Measurements from ENCODE around the gene PROP1. TPM values are rescaled to one million over a fixed set of nuclear protein-coding genes. Genes with fewer than 3 reads are reported as not detected.
"Not testable (repeated sequence)": the region's sequence is repeated elsewhere in the genome, so short reads cannot be mapped to it uniquely, and the experiment has no call there.

PROP1 gene
- total RNA-seq, 1 experiment from 2014 or later = not detected

DNA sequence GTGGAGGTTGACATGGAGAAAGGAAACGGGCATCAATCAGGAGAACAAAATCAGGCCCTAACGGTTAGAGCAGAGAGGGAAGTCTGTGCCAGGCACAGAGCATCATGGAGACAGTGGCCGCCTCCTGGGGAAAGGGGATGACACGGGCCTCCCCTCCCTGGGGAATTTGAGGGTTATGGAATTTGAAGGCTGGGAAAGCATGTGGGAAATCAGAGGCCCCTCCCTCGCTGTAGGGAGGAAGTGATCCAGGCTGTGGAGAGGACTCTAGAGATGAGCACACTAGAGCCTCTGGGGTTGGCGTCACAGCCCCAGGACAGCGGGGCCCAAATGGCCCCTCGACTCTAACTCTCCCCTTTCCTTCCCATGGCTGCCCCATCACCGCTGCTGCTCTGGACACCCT lies 36.7 kb downstream of the PROP1 start:
- CTCF ChIA-PET = no interaction called here
- intact Hi-C loops (cut with micrococcal nuclease; ENCODE audit: unreplicated experiment) = no loop called here
- Mint-ChIP-seq H3K27ac (ENCODE audit: unreplicated experiment) (no peak overlapping the region), H3K36me3 (ENCODE audit: insufficient read depth, unreplicated experiment) (no peaks in the 10 kb centered on the region), H3K4me3 (ENCODE audit: low read depth, unreplicated experiment) (no peak overlapping the region), H3K9me3 (ENCODE audit: low read depth, unreplicated experiment) (peaks cover 12% of the 10 kb centered on the region), H3K4me1 (ENCODE audit: low read depth, unreplicated experiment) (no peaks in the 10 kb centered on the region), H3K27me3 (ENCODE audit: unreplicated experiment) (no peaks in the 10 kb centered on the region)
- DNase-seq = no peak
- TF ChIP-seq, protein P1, sequence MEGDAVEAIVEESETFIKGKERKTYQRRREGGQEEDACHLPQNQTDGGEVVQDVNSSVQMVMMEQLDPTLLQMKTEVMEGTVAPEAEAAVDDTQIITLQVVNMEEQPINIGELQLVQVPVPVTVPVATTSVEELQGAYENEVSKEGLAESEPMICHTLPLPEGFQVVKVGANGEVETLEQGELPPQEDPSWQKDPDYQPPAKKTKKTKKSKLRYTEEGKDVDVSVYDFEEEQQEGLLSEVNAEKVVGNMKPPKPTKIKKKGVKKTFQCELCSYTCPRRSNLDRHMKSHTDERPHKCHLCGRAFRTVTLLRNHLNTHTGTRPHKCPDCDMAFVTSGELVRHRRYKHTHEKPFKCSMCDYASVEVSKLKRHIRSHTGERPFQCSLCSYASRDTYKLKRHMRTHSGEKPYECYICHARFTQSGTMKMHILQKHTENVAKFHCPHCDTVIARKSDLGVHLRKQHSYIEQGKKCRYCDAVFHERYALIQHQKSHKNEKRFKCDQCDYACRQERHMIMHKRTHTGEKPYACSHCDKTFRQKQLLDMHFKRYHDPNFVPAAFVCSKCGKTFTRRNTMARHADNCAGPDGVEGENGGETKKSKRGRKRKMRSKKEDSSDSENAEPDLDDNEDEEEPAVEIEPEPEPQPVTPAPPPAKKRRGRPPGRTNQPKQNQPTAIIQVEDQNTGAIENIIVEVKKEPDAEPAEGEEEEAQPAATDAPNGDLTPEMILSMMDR (IDR thresholded peaks at IDR 0.05; ENCODE audit: unreplicated experiment) = no peak
- no TSS peak for BruUV-seq (replicated peaks)

DNA sequence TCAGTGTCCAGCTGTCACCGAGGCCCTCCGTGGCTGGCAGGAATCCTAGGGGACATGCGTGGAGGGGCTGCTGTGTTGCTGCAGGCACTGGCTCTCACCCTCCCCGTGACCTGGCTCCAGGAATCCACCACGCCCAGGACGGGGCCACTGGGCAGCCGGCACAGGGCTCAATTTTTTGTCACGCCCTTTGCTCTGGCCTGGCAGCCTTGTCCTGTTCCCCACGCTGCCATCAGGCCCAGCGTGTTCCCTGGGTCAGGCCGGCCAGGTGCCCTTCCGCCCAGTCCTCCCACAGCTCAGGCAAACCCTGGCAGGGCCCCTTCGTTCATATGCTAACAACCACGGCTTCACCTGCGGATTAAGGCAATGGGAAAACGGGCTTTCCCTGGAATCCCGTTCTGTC lies 37.3 kb downstream of the PROP1 start:
- H3K4me3 Mint-ChIP-seq (ENCODE audit: low read depth, unreplicated experiment) = no peak overlapping the region
- BruUV-seq (replicated peaks) = no TSS peak
- intact Hi-C loops (cut with micrococcal nuclease; ENCODE audit: unreplicated experiment) = no loop called here

DNA sequence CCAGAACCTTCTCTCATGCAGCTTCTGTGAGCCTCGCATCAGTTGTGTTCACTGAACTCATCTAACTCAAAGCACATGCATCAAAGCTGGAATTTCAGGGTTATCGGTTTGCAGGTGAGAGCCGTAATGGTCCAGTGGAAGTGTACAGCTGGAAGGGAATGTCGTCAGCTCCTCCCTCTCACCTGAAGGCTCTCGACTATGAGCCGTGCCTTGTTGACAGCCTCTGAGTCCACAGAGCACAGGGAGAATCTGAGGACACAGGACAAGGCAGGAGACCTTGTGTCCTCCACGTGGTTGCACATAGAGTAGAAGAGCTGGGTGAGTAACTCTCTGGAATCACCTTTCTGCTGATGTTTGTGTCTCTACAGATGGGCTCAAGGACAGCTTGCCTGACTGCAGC lies 38.8 kb downstream of the PROP1 start:
- Mint-ChIP-seq H3K27me3 (ENCODE audit: unreplicated experiment) (no peaks in the 10 kb centered on the region), H3K9me3 (ENCODE audit: low read depth, unreplicated experiment) (peaks cover 12% of the 10 kb centered on the region), H3K4me1 (ENCODE audit: low read depth, unreplicated experiment) (no peaks in the 10 kb centered on the region), H3K27ac (ENCODE audit: unreplicated experiment) (no peak overlapping the region), H3K4me3 (ENCODE audit: low read depth, unreplicated experiment) (no peak overlapping the region), H3K36me3 (ENCODE audit: insufficient read depth, unreplicated experiment) (no peaks in the 10 kb centered on the region)
- CTCF ChIA-PET = no interaction called here
- intact Hi-C loops (cut with micrococcal nuclease; ENCODE audit: unreplicated experiment) = no loop called here
- DNase-seq = no peak
- no TSS peak for BruUV-seq (replicated peaks)
- TF ChIP-seq, protein P1 (IDR thresholded peaks at IDR 0.05; ENCODE audit: unreplicated experiment) = no peak

More for the DNA sequence above, 37.3 kb downstream of the PROP1 start:
- CTCF ChIA-PET = no interaction called here
- H3K9me3 Mint-ChIP-seq (ENCODE audit: low read depth, unreplicated experiment) = peaks cover 12% of the 10 kb centered on the region
- H3K36me3 Mint-ChIP-seq (ENCODE audit: insufficient read depth, unreplicated experiment) = no peaks in the 10 kb centered on the region
- TF ChIP-seq, protein P1 (IDR thresholded peaks at IDR 0.05; ENCODE audit: unreplicated experiment) = no peak
- no peak for DNase-seq
- H3K4me1 Mint-ChIP-seq (ENCODE audit: low read depth, unreplicated experiment) = no peaks in the 10 kb centered on the region
- no peak overlapping the region for H3K27ac Mint-ChIP-seq (ENCODE audit: unreplicated experiment)
- H3K27me3 Mint-ChIP-seq (ENCODE audit: unreplicated experiment) = no peaks in the 10 kb centered on the region

DNA sequence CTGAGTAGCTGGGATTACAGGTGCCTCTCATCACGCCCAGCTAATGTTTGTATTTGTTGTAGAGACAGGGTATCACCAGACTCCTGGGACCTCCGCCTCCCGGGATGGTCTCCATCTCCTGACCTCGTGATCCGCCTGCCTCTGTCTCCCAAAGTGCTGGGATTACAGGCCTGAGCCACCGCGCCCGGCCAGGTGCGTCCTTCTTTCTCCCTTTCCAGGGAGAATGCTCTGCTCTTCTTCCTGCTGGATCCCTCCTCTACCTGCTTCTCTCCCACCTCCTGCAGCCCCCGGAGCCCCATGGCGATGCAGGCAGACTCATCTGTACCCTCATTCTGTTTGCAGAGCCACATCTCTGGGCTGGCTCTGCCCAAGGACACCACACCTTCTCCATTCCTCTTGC lies 42.9 kb downstream of the PROP1 start:
- H3K36me3 Mint-ChIP-seq (ENCODE audit: insufficient read depth, unreplicated experiment); intact Hi-C loops (cut with micrococcal nuclease; ENCODE audit: unreplicated experiment); H3K27ac Mint-ChIP-seq (ENCODE audit: unreplicated experiment); H3K4me1 Mint-ChIP-seq (ENCODE audit: low read depth, unreplicated experiment); H3K4me3 Mint-ChIP-seq (ENCODE audit: low read depth, unreplicated experiment); CTCF ChIA-PET; H3K9me3 Mint-ChIP-seq (ENCODE audit: low read depth, unreplicated experiment); BruUV-seq (replicated peaks); DNase-seq; H3K27me3 Mint-ChIP-seq (ENCODE audit: unreplicated experiment): not testable (repeated sequence)

DNA sequence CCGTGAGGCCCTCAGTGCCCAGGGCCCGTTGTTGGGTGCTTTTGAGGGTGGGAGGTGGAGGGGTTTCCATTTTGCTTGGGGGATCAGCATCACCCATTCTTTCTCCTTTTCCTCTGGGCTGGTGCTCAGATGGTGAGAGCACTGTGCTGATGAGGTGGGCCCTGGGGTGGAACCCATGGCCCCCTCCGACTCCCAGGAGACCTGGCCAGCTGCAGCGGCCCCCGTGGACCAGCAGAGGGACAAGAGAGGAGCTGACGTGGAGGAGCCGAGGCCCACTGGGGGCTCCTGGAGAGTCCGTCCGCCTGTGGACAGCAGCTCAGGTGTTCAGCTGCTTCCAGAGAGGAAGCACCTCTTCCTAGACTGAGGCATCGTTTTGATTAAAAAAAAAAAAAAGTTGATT lies 46.4 kb downstream of the PROP1 start:
- H3K27ac Mint-ChIP-seq (ENCODE audit: unreplicated experiment); H3K9me3 Mint-ChIP-seq (ENCODE audit: low read depth, unreplicated experiment); H3K4me3 Mint-ChIP-seq (ENCODE audit: low read depth, unreplicated experiment); H3K4me1 Mint-ChIP-seq (ENCODE audit: low read depth, unreplicated experiment); H3K36me3 Mint-ChIP-seq (ENCODE audit: insufficient read depth, unreplicated experiment); DNase-seq; BruUV-seq (replicated peaks); intact Hi-C loops (cut with micrococcal nuclease; ENCODE audit: unreplicated experiment); H3K27me3 Mint-ChIP-seq (ENCODE audit: unreplicated experiment): not testable (repeated sequence)
- CTCF ChIA-PET = interaction anchor here (0.7 kb wide), 1 partner anchor 50 kb away, joined by 3 read pairs; no protein-coding TSS in a partner anchor

DNA sequence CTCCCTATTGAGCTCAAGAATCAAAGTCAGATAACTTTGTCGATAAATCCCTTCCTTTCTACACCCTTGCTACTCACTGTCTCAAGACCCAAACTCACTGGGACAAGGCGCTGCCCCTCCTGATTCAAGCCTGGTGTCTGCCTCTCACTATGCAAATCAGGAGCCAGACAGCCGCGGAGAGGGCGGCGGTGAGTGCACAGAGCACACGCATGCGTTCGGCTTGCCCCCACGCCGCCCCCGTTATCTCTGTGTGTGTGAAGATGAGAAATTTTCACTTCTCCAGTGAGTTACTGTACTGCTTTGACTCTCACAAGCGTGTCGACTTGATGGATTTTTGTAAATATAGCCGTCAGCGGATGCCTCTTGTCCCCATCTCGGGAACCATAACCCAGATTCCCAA lies 47.0 kb downstream of the PROP1 start:
- H3K4me3 Mint-ChIP-seq (ENCODE audit: low read depth, unreplicated experiment); H3K36me3 Mint-ChIP-seq (ENCODE audit: insufficient read depth, unreplicated experiment); H3K27me3 Mint-ChIP-seq (ENCODE audit: unreplicated experiment); H3K27ac Mint-ChIP-seq (ENCODE audit: unreplicated experiment); H3K4me1 Mint-ChIP-seq (ENCODE audit: low read depth, unreplicated experiment); DNase-seq; BruUV-seq (replicated peaks); CTCF ChIA-PET; intact Hi-C loops (cut with micrococcal nuclease; ENCODE audit: unreplicated experiment); H3K9me3 Mint-ChIP-seq (ENCODE audit: low read depth, unreplicated experiment): not testable (repeated sequence)

DNA sequence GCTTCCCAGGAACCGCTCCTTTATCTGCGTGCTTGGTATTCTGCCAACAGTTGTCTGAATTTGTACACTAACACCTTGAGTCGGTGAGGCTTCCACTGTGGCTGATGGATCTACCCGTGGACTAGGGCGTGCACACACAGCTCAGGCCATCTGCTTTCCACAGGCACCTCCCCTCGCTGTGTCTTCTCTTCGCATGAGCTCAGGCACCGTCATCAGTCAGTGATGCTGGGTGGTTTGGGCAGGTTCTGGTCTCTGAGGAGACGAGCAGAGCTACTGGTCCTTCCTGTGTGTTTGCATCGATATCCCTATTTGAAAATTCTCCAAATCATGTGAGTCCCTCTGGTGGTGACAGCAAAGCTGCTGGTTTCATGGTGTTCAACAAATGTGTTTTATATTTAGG lies 48.1 kb downstream of the PROP1 start:
- H3K36me3 Mint-ChIP-seq (ENCODE audit: insufficient read depth, unreplicated experiment); H3K27me3 Mint-ChIP-seq (ENCODE audit: unreplicated experiment); CTCF ChIA-PET; H3K9me3 Mint-ChIP-seq (ENCODE audit: low read depth, unreplicated experiment); H3K27ac Mint-ChIP-seq (ENCODE audit: unreplicated experiment); DNase-seq; H3K4me1 Mint-ChIP-seq (ENCODE audit: low read depth, unreplicated experiment); intact Hi-C loops (cut with micrococcal nuclease; ENCODE audit: unreplicated experiment); H3K4me3 Mint-ChIP-seq (ENCODE audit: low read depth, unreplicated experiment); BruUV-seq (replicated peaks): not testable (repeated sequence)

DNA sequence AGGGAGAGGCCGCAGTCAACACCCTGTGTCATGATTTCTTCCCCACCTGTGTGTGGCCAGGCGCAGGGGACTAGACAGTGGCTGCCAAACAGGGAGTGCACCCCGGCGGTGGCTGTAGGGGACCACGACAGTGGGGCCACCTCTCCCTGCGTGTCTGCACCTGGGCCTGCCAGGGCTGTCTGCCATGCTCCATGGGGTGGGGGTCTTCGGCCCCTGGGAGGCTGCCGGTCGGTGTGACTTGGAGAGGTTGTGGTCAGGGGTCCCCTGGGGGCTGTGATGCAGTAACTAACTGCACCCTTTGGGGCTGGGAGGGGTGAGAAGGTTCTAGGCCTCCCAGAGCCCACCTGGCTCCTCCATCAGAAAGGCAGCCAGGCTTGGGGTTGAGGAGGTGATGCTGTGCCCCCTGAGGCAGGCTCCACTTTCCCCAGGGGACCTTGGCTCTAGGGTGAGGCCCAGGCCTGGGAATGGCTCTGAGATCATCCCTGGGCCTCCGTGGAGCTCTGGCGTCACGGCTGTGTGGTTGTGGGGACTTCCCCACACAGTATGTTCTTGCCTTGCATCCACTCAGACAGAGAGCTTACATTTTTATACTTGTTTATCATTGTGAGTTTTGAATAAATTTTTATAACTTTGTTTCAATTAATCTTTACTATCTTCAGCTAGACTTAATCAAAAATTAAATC lies 50.3 kb downstream of the PROP1 start:
- H3K27me3 Mint-ChIP-seq (ENCODE audit: unreplicated experiment); H3K36me3 Mint-ChIP-seq (ENCODE audit: insufficient read depth, unreplicated experiment); CTCF ChIA-PET; H3K4me3 Mint-ChIP-seq (ENCODE audit: low read depth, unreplicated experiment); H3K27ac Mint-ChIP-seq (ENCODE audit: unreplicated experiment); BruUV-seq (replicated peaks); intact Hi-C loops (cut with micrococcal nuclease; ENCODE audit: unreplicated experiment); H3K4me1 Mint-ChIP-seq (ENCODE audit: low read depth, unreplicated experiment); DNase-seq; H3K9me3 Mint-ChIP-seq (ENCODE audit: low read depth, unreplicated experiment): not testable (repeated sequence)
